ENCODE results near the gene PDE4D.

Gene PDE4D

GRCh38 chr5:59119480-59119879 lies 774.0 kb downstream of the PDE4D start:
- TF ChIP-seq SIN3A (IDR thresholded peaks at IDR 0.05; ENCODE audit: borderline replicate concordance, insufficient read depth, low read length) (no peak), FOXP2 (optimal IDR thresholded peaks at IDR 0.05; ENCODE audit: borderline replicate concordance, extremely low read depth, extremely low read length, insufficient read depth) (no peak), TAF1 (IDR thresholded peaks at IDR 0.05; ENCODE audit: borderline replicate concordance, insufficient read depth, low read length) (no peak), POLR2AphosphoS5 (IDR thresholded peaks at IDR 0.05; ENCODE audit: low read depth, low read length) (no peak)
- TF ChIP-seq, protein P1, sequence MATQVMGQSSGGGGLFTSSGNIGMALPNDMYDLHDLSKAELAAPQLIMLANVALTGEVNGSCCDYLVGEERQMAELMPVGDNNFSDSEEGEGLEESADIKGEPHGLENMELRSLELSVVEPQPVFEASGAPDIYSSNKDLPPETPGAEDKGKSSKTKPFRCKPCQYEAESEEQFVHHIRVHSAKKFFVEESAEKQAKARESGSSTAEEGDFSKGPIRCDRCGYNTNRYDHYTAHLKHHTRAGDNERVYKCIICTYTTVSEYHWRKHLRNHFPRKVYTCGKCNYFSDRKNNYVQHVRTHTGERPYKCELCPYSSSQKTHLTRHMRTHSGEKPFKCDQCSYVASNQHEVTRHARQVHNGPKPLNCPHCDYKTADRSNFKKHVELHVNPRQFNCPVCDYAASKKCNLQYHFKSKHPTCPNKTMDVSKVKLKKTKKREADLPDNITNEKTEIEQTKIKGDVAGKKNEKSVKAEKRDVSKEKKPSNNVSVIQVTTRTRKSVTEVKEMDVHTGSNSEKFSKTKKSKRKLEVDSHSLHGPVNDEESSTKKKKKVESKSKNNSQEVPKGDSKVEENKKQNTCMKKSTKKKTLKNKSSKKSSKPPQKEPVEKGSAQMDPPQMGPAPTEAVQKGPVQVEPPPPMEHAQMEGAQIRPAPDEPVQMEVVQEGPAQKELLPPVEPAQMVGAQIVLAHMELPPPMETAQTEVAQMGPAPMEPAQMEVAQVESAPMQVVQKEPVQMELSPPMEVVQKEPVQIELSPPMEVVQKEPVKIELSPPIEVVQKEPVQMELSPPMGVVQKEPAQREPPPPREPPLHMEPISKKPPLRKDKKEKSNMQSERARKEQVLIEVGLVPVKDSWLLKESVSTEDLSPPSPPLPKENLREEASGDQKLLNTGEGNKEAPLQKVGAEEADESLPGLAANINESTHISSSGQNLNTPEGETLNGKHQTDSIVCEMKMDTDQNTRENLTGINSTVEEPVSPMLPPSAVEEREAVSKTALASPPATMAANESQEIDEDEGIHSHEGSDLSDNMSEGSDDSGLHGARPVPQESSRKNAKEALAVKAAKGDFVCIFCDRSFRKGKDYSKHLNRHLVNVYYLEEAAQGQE (IDR thresholded peaks at IDR 0.05; ENCODE audit: insufficient read depth in 1 of 2, low read depth in 2 of 2, low read length in 2 of 2), result no peak

GRCh38 chr5:59117320-59117719 lies 776.2 kb downstream of the PDE4D start:
- TF ChIP-seq SIN3A (IDR thresholded peaks at IDR 0.05; ENCODE audit: borderline replicate concordance, insufficient read depth, low read length) (no peak), POLR2AphosphoS5 (IDR thresholded peaks at IDR 0.05; ENCODE audit: low read depth, low read length) (no peak), TAF1 (IDR thresholded peaks at IDR 0.05; ENCODE audit: borderline replicate concordance, insufficient read depth, low read length) (no peak), FOXP2 (optimal IDR thresholded peaks at IDR 0.05; ENCODE audit: borderline replicate concordance, extremely low read depth, extremely low read length, insufficient read depth) (no peak)
- TF ChIP-seq, protein P1 (IDR thresholded peaks at IDR 0.05; ENCODE audit: insufficient read depth in 1 of 2, low read depth in 2 of 2, low read length in 2 of 2), result no peak

GRCh38 chr5:59116231-59116865 lies 777.2 kb downstream of the PDE4D start:
- TF ChIP-seq FOXP2 (optimal IDR thresholded peaks at IDR 0.05; ENCODE audit: borderline replicate concordance, extremely low read depth, extremely low read length, insufficient read depth) (no peak), POLR2AphosphoS5 (IDR thresholded peaks at IDR 0.05; ENCODE audit: low read depth, low read length) (no peak), TAF1 (IDR thresholded peaks at IDR 0.05; ENCODE audit: borderline replicate concordance, insufficient read depth, low read length) (no peak), SIN3A (IDR thresholded peaks at IDR 0.05; ENCODE audit: borderline replicate concordance, insufficient read depth, low read length) (no peak)
- TF ChIP-seq, protein P1 (IDR thresholded peaks at IDR 0.05; ENCODE audit: insufficient read depth in 1 of 2, low read depth in 2 of 2, low read length in 2 of 2), result no peak

DNA sequence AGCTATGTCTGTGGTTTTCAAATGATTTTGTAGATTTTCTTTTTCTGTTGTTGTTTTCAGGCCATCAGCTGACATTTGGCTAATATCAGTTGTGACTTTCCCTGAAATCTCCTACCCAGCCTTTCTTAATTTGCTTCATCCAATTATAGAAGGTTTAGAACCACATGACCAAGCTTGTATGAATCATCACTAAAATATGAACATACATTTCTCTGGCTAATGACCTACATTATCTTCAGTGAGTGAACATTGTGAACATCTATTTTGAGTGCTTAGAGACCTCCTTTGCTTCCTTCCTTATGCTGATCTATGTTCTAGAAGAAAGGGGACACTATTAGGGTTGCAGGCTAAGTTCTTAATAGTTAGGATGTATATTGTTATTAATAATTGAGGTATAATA lies 778.2 kb downstream of the PDE4D start:
- TF ChIP-seq POLR2AphosphoS5 (IDR thresholded peaks at IDR 0.05; ENCODE audit: low read depth, low read length), result no peak
- no peak for TF ChIP-seq SIN3A (IDR thresholded peaks at IDR 0.05; ENCODE audit: borderline replicate concordance, insufficient read depth, low read length)
- TF ChIP-seq FOXP2 (optimal IDR thresholded peaks at IDR 0.05; ENCODE audit: borderline replicate concordance, extremely low read depth, extremely low read length, insufficient read depth), result no peak
- no peak for TF ChIP-seq TAF1 (IDR thresholded peaks at IDR 0.05; ENCODE audit: borderline replicate concordance, insufficient read depth, low read length)
- TF ChIP-seq, protein P1 (IDR thresholded peaks at IDR 0.05; ENCODE audit: insufficient read depth in 1 of 2, low read depth in 2 of 2, low read length in 2 of 2), result no peak
